SU-DHL-6 (cell line): ENCODE results near the gene SMC6.

Source experiments
- EZH2phosphoT487 ChIP-seq: fragments of 200-600 bp; sonication (generic), shearing (Covaris generic); conservative IDR thresholded peaks from 2 replicates; pipeline ENCODE4 v1.6.1; 2018; ENCODE audit warnings: mild to moderate bottlenecking, antibody characterized with exemption, low read length, moderate library complexity, mixed read lengths
- TF ChIP-seq, protein P1 (sequence below): fragments of 200-600 bp; sonication (generic); IDR thresholded peaks from one replicate; pipeline ENCODE4 v1.5.1; 2017; ENCODE audit warnings: antibody characterized with exemption, mild to moderate bottlenecking, low read length, moderate library complexity; ENCODE audit not compliant: insufficient read depth, poor library complexity, severe bottlenecking

DNA sequence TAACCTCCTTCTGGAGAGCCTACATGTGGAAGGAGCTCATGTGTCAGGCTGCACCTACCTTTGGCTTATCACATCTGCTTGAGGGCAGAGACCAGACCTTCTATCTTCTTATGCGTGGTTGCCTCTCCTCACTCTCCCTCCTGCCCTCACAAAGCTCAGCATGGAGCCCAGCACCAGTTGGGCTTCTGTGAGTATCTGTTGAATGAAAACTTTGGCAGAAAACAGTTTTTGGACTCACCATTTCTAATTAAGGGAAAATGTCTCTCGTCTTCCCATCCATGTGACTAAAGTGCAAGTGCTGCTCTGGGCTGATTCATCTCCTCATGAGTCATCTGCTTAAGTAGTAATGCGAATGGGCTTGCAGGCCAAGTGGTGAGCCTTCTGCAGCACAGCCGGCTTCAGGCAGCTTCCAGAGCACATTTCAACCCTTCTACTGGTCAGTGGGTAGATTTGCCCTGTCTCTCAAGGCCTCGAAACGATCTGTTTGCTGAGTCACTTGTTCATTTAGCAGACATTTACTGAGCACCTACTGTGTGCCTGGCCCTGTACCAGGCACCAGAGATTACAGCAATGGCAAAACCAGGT lies 110.5 kb downstream of the SMC6 start:
- TF ChIP-seq, protein P1, sequence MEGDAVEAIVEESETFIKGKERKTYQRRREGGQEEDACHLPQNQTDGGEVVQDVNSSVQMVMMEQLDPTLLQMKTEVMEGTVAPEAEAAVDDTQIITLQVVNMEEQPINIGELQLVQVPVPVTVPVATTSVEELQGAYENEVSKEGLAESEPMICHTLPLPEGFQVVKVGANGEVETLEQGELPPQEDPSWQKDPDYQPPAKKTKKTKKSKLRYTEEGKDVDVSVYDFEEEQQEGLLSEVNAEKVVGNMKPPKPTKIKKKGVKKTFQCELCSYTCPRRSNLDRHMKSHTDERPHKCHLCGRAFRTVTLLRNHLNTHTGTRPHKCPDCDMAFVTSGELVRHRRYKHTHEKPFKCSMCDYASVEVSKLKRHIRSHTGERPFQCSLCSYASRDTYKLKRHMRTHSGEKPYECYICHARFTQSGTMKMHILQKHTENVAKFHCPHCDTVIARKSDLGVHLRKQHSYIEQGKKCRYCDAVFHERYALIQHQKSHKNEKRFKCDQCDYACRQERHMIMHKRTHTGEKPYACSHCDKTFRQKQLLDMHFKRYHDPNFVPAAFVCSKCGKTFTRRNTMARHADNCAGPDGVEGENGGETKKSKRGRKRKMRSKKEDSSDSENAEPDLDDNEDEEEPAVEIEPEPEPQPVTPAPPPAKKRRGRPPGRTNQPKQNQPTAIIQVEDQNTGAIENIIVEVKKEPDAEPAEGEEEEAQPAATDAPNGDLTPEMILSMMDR, result no peak
- no peak for TF ChIP-seq EZH2phosphoT487
